Measurements from ENCODE around the gene HOXB4.

The HOXB4 gene

DNA sequence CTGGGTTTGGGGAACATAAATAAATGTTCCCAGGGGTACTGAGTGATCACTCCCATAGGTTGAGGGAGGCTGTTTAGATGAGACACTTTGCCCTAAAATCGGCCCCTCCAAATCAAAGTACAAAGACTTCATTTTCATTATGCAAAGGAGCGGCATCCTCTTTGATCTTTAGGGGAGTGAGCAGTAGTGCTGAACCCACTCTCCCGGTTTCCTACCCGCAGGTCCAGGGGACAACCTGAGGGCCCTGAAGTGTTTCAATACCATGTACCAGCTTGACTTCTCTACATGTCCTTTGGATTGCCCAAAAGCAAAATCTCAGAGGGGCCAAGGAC lies 23.0 kb upstream of the HOXB4 start:
- DNase-seq: no peak

DNA sequence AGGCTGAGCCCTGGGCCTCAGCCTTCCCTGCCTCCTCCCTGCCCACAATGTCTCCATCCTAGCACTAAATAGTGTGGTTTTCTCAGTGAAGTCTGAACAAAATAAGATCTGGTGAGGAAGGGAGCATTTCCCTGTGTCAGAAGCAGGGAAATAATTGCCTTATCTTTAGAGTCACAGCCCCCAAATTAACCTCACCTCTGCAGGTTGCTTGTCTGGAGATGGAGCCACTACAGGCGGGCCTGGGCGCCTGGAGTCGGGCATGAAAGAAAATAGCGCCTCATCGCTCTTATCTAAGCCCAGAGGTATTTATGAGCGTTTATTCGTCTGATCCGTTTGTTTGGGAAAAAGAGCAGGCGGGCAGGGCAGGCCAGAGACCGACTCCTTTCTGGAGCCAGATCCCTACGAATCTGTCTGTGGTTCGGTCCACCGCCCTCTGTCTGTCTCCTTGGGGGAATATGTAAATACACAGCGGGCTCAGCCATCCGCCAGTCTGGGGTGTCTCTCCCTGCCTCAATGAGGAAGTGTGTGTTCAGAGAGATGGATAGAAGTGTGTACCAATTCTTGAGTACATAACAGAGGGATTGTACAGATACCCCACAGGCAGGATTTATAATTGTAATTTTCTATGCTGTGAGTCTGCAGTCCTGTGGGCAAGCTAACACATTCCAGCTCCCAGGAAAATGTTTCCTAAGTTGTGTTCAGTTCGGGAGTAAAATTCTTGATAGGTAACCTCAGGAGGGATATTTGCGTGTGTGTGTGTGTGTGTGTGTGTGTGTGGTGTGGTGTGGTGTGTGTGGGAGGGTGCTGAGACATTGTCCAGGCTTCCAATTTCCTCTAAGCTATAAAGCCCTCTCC lies 22.3 kb upstream of the HOXB4 start:
- DNase-seq: no peak

GRCh38 chr17:48599354-48599753 lies 21.2 kb upstream of the HOXB4 start:
- no peak for DNase-seq

DNA sequence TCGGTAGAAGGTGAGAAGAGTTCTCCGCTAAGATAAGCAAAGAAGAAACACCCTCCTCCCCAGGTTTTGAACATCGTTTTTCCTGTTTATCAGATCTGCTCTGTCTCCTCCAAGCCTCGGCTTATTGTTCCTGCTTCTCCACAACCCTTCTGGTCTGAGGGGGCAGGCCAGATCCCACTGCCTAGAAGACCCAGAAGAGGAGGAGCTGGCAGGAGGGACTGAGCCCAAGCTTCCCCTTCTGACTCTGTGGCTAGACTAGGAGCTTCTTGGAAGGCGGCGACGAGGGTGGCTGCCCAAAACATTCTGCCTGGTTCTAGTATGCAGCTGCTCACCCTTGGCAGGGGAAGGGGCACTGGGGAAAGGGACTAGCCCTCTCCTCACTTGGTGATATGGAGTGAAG lies 20.6 kb upstream of the HOXB4 start:
- no peak for DNase-seq

DNA sequence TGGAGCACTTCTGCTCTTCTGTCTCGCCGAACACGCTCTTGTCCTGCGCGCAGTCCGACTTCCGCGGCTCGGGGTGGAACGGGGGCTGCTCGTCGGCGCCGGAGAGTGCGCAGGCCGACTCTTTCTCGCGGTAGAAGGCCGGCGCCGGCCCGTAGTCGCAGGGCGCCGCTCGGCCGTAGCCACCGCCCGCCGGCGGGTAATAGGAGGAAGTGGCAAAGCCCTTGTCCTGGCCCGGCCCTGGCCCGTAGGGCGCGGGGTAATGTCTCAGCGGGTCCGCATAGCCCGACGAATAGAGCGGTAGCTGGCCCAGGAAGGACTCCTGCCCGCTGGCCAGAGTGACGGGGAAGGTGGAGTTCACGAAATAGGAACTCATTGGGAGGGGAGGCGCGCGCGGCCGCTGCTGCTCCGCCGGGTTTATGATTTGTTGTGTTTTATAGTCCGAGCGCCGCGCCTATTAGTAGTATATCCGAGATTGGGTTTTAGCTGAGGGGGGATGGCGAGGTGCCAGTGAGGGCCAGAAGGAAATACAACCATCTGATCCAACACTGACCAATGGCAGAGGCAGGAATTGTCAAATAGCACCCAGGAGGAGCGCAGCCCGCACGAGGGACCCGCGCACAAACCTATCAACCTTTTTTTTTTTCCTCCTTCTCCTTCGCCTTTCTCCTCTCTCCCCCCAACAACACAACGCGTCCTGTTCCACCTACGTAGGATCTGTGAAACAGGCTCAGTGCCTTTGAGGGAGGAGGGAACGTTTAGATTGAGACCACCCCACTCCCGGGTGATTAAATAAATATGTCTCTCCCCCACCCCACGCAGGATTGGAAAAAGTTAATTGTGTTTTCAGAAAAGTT lies 19.9 kb upstream of the HOXB4 start:
- DNase-seq: no peak

DNA sequence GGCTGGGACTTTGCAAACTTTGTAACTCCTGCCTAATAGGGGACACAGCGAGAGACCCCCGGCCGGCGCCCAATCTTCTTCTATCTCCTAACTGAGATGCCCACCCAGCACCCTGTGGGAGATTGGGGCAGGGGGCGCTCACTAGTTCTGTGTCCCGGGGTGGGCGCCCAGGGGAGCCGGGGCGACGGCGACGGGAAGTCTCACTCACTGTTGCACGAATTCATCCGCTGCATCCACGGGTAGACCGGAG lies 19.3 kb upstream of the HOXB4 start:
- DNase-seq: no peak

DNA sequence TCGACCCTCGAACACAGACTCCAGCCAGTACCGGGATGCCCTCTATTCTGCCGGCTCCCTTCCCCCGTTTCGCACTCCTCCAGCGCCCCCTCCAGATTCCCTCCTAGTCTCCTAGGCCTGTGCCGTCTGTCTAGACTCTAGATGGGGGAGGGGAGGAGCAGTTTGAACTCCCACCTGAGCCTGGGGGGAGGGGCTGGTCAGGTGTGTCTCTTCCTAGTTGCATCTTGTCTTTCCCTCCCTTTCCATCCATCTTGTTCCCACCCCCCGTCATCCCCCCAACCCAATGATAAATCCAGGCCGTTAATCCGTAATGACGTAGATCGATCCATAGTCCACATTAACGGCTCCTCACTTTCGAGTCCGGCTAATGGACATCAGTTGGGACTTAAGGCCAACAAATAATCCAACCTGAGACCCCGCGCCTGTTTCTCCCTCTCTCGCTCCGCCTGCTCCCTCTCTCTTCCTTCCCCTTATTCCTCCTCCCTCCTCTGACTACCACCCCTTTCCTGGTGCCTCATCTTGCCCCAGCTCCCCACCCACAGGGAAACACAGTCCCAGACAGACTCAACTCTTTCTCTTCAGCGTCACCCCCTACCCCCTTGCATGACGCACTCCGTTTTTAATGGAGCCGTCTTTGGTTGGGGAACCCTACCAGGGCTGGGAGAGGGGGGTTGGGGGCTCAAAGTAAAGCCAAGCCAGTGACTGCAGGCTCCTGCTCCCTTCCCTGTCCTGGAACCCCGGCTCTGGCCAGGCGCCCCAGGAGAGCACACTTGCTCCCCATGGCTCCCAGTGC lies 18.8 kb upstream of the HOXB4 start:
- no peak for DNase-seq

- no peak for DNase-seq
Observed at GRCh38 chr17:48596000-48596734, 18.0 kb upstream of the HOXB4 start.

- no peak for DNase-seq
Observed at GRCh38 chr17:48595278-48595999, 17.3 kb upstream of the HOXB4 start.

DNA sequence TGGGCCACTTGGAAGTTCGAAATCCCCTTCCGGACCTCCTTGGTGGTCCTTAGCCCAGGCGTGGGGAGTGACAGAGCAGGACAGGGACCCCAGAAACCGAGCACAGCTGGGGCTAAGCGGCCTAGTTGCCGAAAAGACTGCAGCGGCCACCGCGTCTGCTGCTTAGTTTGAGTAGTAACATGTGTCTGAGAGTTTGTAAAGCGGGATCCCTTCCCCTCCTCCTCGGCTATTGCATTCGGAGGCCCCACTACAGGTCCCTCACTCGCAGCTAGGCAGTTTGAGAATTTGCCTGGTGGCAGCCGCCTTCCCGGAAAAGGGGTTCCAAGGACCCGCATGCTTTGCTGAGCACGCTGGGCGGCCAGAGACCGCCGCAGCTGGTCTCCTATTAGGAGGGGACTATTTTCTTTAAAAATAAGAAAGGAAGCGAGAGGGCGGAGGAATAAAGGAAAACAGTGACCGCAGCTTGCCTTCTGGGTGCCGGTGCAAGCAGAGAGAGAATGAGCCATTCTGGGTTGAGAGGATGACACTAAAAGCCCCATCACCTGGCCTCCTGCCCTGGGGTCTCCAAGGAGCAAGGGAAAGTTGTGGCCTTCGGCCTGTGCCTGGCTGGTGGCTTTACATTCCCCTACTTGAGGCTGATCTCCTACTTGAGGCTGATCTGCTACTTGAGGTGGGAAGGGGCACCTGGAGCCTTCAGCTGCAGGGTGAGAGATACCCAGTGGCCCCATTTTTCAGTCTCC lies 16.6 kb upstream of the HOXB4 start:
- DNase-seq: no peak

GRCh38 chr17:48593840-48594537 lies 15.8 kb upstream of the HOXB4 start:
- DNase-seq: no peak

GRCh38 chr17:48593126-48593829 lies 15.1 kb upstream of the HOXB4 start, which contains the start of gene HOXB5:
Gene HOXB5 (minus strand): TSS chr17:48593779. CDS start chr17:48593682, 97 bp downstream.
- no peak for DNase-seq

DNA sequence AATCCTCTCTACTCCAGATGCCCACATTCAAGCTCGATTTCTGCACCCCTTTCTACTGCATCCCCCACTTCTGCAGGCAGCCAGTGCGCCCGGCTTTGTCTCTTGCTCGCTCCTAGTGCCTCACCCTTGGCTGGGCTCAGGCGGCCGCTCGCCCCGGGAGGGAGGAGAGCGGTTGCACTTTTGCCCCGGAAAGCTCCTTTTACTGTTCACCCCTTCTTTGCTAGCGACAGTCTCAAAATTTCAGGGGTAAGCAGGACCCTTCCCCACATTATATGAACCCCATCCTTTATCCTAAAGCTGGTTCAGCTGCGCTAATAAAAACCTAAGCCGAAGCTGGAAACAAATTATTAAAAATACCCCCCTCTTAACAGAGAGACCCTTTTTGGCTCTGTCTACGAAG lies 14.4 kb upstream of the HOXB4 start:
- no peak for DNase-seq

GRCh38 chr17:48592057-48592514 lies 13.9 kb upstream of the HOXB4 start:
- no peak for DNase-seq

DNA sequence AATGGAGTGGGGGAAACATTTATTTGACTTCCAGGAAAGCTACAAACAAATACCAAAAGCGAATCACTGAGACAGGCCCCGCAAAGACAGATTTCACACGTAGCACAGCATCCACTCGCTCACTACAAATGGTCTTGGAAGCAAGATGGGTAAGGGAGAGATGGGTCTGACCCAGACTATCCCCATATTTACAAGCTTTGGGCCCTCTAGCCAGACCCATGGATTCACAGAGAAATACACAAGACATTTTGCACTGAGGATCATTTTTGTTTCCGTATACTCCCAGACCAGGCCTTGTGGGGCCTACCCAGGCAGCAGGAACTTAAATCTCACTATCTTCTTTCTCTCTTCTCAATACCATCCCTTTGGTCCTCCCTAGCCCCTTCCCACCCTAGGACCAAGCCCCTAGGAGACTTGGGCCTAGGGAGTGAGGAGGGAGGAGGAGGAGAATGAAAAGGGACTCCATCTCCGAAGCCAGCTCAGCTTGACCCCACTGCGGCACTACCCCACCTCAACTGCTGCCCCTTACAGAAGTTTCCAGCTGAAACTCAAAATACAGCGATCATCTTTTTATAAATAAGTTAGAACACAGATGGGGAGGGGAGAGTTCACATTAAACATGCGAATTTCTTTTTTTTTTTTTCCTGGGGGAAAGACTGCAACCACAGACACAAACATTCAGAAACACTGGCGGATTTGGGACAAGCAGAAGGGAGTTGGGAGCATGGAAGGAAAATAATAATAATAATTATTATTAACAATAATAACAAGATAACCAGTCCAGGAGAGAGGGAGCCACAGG lies 13.3 kb upstream of the HOXB4 start:
- no peak for DNase-seq

- DNase-seq: no peak
Observed at GRCh38 chr17:48590607-48591161, 12.5 kb upstream of the HOXB4 start.

DNA sequence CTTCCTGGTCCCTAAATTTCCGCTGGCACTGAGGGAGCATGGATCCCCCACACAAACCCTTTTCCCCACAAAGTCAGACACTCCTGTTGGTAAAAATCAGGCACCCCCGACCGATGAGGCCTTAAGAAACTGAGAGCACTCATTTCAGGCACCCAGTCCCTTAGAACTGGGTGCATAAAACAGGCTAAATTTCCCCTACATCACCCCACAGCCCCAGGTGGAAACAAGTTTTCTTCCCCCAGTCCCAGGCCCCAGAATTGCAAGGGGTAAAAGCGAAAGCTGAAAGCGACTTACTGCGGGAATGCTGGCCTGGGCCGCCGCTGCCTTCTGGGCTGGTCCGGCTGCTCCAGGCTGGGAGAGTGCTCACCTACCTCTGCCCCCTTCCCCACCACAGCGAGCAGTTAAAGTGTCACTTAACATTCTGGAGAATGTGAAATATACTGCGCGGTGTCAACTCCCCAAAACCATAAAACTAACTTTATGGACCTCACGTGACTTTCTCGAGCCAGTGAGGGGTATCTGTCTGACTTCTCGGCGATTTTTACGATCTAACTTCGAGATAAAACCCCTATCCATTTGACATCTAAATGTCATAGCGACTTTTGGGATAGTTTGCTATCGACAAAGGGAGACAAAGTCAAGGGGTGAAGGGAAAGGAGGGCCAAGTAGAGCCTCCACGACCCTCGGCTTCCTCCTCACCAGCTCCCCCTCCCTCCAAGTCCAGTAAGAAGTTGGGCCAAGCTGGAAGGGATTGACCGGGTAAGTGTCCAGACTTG lies 11.9 kb upstream of the HOXB4 start, which contains the start of gene HOXB3:
TSS of gene HOXB3 (minus strand) at position 411 of the 776 bp plus-strand sequence. CDS start 37,767 bp downstream, outside the sequence.
- no peak for DNase-seq
